ENCODE data around the gene NR2E1.

GRCh38 chr6:108175176-108175591, 9.4 kb downstream of the NR2E1 start:
- TF ChIP-seq, protein P1, sequence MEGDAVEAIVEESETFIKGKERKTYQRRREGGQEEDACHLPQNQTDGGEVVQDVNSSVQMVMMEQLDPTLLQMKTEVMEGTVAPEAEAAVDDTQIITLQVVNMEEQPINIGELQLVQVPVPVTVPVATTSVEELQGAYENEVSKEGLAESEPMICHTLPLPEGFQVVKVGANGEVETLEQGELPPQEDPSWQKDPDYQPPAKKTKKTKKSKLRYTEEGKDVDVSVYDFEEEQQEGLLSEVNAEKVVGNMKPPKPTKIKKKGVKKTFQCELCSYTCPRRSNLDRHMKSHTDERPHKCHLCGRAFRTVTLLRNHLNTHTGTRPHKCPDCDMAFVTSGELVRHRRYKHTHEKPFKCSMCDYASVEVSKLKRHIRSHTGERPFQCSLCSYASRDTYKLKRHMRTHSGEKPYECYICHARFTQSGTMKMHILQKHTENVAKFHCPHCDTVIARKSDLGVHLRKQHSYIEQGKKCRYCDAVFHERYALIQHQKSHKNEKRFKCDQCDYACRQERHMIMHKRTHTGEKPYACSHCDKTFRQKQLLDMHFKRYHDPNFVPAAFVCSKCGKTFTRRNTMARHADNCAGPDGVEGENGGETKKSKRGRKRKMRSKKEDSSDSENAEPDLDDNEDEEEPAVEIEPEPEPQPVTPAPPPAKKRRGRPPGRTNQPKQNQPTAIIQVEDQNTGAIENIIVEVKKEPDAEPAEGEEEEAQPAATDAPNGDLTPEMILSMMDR (IDR thresholded peaks at IDR 0.05): no peak
- TF ChIP-seq POLR2A (IDR thresholded peaks at IDR 0.05): no peak

Data from thyroid gland (tissue), 4 donors.